Tibial nerve (tissue), 3 donors: Measurements from ENCODE around the gene SIAH2.

Experiments used
- CTCF ChIP-seq, 5 experiments: fragments of 200-600 bp in 3 of 5; fragments of 450-650 bp in 2 of 5; sonication (generic) in 3 of 5; IDR thresholded peaks; one replicate each; pipeline ENCODE4 v1.5.1; 2016 to 2019; ENCODE audit warnings: antibody characterized with exemption in 5 of 5, mild to moderate bottlenecking in 3 of 5, moderate library complexity in 2 of 5
- POLR2A ChIP-seq, 2 donors: fragments of 450-650 bp; IDR thresholded peaks; one replicate each; pipeline ENCODE4 v1.6.1; 2017; ENCODE audit warnings: antibody characterized with exemption in 2 of 2, mild to moderate bottlenecking in 2 of 2, moderate library complexity in 2 of 2

GRCh38 chr3:150803440-150803985 lies 40.5 kb upstream of the SIAH2 start:
- TF ChIP-seq CTCF (IDR thresholded peaks at IDR 0.05) (no peak), POLR2A (IDR thresholded peaks at IDR 0.05) (no peak)
